NT2/D1 (cell line): ENCODE data around the gene SEC63.

Source experiments
- SUZ12 ChIP-seq: IDR thresholded peaks from 2 replicates; pipeline ENCODE4 v1.6.1; 2011; ENCODE audit not compliant: insufficient read length, insufficient read depth; ENCODE audit errors: extremely low read depth
- YY1 ChIP-seq: IDR thresholded peaks from 2 replicates; pipeline ENCODE4 v1.6.1; 2011; ENCODE audit not compliant: insufficient read length, insufficient read depth
- ZNF274 ChIP-seq: IDR thresholded peaks from 2 replicates; pipeline ENCODE4 v1.6.1; 2011; ENCODE audit warnings: mild to moderate bottlenecking, low read depth, low read length

- TF ChIP-seq ZNF274 (no peak), SUZ12 (no peak), YY1 (no peak)
Observed at GRCh38 chr6:108002365-108003221, 44.6 kb upstream of the SEC63 start.
